Natural killer cell treated with Interleukin-12 subunit alpha and Interleukin-12 subunit beta and Interleukin-15 and Interleukin-18, amount 100 ng/mL, for 72 hours (primary cell): ENCODE data around the gene DCLRE1C. TPM values are rescaled to one million over a fixed set of nuclear protein-coding genes. Genes with fewer than 3 reads are reported as not detected.
"Not testable (repeated sequence)": the region's sequence is repeated elsewhere in the genome, so short reads cannot be mapped to it uniquely, and the experiment has no call there.

Experiments
- ATAC-seq, 2 donors: fragments of 150-1000 bp; cut with Tn5 transposase in 1 of 2; sonication (Bioruptor Pico), chemical (Tn5 transposase) in 1 of 2; 2 replicates each; pipeline ENCODE4 v1.10.0; 2021
- DNase-seq: peaks from one replicate; pipeline ENCODE4 v3.0.0; 2022; ENCODE audit warnings: low spot score
- H3K27ac Mint-ChIP-seq, 2 donors: 1 replicate in 1 of 2; 2 replicates in 1 of 2; pipeline ENCODE4 v1.8.0; 2022; ENCODE audit warnings: mixed read lengths in 2 of 2, mild to moderate bottlenecking in 1 of 2, moderate library complexity in 1 of 2
- H3K27me3 Mint-ChIP-seq, 2 donors: 1 replicate in 1 of 2; 2 replicates in 1 of 2; pipeline ENCODE4 v1.8.0; 2022; ENCODE audit warnings: mixed read lengths in 2 of 2
- H3K36me3 Mint-ChIP-seq: one replicate; pipeline ENCODE4 v1.8.0; 2022; ENCODE audit warnings: mixed read lengths
- H3K4me1 Mint-ChIP-seq, 2 donors: 1 replicate in 1 of 2; 2 replicates in 1 of 2; pipeline ENCODE4 v1.8.0; 2022; ENCODE audit warnings: low read depth in 2 of 2, mixed read lengths in 2 of 2, mild to moderate bottlenecking in 1 of 2
- H3K4me3 Mint-ChIP-seq: one replicate; pipeline ENCODE4 v1.8.0; 2022; ENCODE audit warnings: mixed read lengths
- H3K9me3 Mint-ChIP-seq: 2 replicates; pipeline ENCODE4 v1.8.0; 2022; ENCODE audit warnings: mixed read lengths
- total RNA-seq, 2 donors: library from RNA; stranded (reverse); gene quantifications; one replicate each; pipeline ENCODE4 v1.2.3, GENCODE V29; 2022

Gene DCLRE1C
- total RNA-seq, 2 donors from 2014 or later: 24.8 to 37.3 TPM

DNA sequence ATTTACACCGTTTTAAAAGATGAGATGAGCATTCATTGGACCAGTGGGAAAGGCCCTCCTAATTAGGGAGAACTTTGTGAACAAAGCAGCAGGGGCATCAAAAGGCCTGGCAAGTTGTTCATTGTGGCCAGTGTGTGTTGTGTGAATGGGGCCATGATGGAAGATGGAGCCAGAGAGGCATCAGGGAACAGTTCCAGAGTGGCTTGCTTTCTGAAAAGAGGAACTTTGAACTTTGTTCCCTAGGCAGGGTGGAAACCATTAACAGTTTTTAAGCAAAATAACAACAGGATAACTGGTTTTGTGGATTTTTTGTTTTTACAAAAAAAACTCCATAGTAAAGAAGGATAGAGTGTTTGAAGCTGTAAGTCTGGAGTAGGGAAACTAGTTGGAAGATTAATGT, 62.7 kb downstream of the DCLRE1C start:
- ATAC-seq (no peak), DNase-seq (no peak)
- no peaks in the 10 kb centered on the region for H3K27me3 Mint-ChIP-seq
- peaks cover 0 to 5% of the 10 kb centered on the region in 2 donors for H3K4me1 Mint-ChIP-seq
- no peak overlapping the region for H3K4me3 Mint-ChIP-seq
- H3K27ac Mint-ChIP-seq: no peak overlapping the region
- H3K36me3 Mint-ChIP-seq: no peaks in the 10 kb centered on the region
- H3K9me3 Mint-ChIP-seq: no peaks in the 10 kb centered on the region

DNA sequence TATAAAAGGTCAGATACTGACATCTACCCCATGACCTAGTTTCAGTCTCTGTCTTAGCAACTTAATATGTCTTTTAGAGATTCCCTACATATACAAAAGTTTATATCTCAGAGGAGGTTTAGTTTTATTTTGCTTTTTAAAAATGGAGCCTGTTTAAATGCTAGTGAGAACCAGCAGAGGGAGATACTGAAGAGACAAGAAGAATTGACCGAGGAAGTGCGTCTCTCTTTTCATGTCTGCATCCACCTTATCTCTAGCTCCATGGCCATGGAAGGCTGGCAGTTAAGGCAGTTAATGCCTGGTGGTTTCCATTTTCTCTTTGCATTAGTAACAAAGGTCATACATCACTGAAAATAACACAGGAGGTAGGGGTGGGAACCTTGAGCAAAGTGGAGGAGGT, 64.6 kb downstream of the DCLRE1C start:
- Mint-ChIP-seq H3K4me3 (no peak overlapping the region), H3K27ac (no peak overlapping the region), H3K4me1 (peaks cover 0 to 5% of the 10 kb centered on the region in 2 donors), H3K9me3 (no peaks in the 10 kb centered on the region), H3K27me3 (no peaks in the 10 kb centered on the region), H3K36me3 (no peaks in the 10 kb centered on the region)
- ATAC-seq: no peak
- no peak for DNase-seq

DNA sequence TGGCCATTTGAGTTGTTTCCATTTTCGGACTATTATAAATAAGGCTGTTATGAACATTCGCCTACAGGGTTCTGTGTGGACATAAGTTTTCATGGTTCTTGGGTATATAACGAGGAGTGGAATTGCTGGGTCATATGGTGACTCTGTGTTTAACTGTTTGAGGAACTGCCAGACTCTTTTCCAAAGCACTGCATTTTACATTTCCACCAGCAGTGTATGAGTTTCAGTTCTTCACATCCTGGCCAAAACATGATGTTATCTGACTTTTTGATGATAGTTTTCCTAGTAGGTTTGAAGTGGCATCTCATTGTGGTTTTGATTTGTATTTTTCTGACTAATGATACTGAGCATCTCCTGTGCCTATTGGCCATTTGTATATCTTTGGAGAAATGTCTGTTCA, 69.8 kb downstream of the DCLRE1C start:
- H3K4me1 Mint-ChIP-seq: peaks cover 3 to 9% of the 10 kb centered on the region in 2 donors
- ATAC-seq: no peak
- no peak overlapping the region for H3K4me3 Mint-ChIP-seq
- no peak for DNase-seq
- no peaks in the 10 kb centered on the region for H3K9me3 Mint-ChIP-seq
- no peak overlapping the region for H3K27ac Mint-ChIP-seq
- H3K27me3 Mint-ChIP-seq: no peaks in the 10 kb centered on the region
- H3K36me3 Mint-ChIP-seq: no peaks in the 10 kb centered on the region

DNA sequence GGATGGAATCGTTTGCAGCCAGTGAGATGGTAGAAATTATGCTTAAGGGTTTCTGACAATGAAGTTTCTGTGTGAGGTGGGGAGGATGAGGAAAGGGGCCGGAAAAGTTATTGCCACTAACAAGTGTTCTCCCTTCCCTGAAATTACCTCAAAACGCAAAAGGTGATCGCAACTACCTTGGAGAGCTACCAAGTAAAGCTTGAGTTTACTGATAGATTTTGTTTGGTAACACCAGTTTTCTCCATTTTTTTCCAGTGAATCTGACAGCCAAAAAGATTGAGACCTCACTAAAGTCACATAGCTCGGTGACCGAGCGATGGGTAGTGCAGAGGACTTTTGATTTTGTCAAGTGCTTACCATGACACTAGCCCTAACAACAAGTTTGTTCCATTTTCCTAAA, 73.7 kb downstream of the DCLRE1C start:
- no peaks in the 10 kb centered on the region for H3K36me3 Mint-ChIP-seq
- H3K9me3 Mint-ChIP-seq: no peaks in the 10 kb centered on the region
- no peaks in the 10 kb centered on the region for H3K27me3 Mint-ChIP-seq
- peak overlapping the region; percentile 84 to 91 for H3K27ac Mint-ChIP-seq
- no peak for ATAC-seq
- H3K4me3 Mint-ChIP-seq: peak overlapping the region; percentile 95
- DNase-seq: no peak
- H3K4me1 Mint-ChIP-seq: peaks cover 14 to 28% of the 10 kb centered on the region in 2 donors

DNA sequence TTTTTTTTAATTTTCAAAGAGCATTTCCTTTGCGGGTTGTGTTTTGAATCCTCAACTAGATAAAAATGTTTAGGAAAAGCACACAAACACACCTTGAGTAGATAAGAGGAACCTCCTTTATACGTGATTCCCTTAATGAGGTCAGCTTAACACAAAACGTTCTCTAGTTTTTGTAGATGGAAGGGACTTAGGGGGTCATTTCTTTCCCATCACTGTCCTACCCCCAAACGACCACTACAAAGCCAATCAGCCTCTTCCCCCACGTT, 74.0 kb downstream of the DCLRE1C start:
- Mint-ChIP-seq H3K27me3 (no peaks in the 10 kb centered on the region), H3K36me3 (no peaks in the 10 kb centered on the region), H3K27ac (peak overlapping the region; percentile 84 to 91), H3K4me1 (peaks cover 14 to 28% of the 10 kb centered on the region in 2 donors), H3K9me3 (no peaks in the 10 kb centered on the region), H3K4me3 (peak overlapping the region; percentile 95)
- DNase-seq (no peak), ATAC-seq (no peak)

DNA sequence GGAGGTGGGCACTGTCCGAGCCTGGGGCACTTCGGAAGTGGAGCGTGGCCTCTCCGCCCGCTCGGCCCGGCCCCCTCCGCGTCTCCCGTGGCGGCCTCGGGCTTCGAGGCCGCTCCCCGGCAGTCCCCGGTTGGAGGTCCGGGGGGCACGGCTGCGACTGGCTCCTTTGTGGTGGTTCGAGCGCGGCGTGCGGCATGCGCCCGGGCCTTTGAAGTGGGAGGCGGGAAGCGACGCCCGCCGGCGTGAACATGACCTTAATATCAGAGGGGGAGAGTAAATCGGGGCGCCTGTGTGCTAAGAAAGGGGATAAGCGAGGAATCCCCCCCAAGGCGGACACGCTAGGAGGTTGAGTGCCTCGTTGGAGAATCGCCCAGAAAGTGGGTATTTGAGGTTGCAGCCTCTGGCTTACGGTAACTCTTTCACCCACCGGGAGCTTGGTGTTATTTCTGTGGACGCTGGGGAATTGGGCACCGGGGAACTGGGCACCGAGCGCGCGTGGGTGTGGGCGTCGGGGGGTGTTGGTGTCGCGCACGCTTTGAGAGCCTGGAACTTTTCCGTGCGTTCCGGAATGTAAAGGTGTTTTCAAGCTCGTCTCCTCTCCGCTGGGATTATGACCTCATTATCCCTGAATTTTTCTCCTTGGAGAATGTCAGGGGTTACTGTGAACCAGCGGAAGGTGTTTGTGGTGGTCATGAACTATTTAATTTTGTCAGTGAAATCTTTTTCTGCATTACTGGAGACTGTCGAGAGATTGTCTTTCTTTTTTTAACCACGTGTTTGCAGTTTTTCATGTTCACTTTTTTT, 74.6 kb downstream of the DCLRE1C start:
- Mint-ChIP-seq H3K36me3 (no peaks in the 10 kb centered on the region), H3K4me3 (peak overlapping the region; percentile 95), H3K27ac (peak overlapping the region; percentile 84 to 91), H3K4me1 (peaks cover 14 to 28% of the 10 kb centered on the region in 2 donors), H3K9me3 (no peaks in the 10 kb centered on the region), H3K27me3 (no peaks in the 10 kb centered on the region)
- ATAC-seq (no peak), DNase-seq (no peak)

DNA sequence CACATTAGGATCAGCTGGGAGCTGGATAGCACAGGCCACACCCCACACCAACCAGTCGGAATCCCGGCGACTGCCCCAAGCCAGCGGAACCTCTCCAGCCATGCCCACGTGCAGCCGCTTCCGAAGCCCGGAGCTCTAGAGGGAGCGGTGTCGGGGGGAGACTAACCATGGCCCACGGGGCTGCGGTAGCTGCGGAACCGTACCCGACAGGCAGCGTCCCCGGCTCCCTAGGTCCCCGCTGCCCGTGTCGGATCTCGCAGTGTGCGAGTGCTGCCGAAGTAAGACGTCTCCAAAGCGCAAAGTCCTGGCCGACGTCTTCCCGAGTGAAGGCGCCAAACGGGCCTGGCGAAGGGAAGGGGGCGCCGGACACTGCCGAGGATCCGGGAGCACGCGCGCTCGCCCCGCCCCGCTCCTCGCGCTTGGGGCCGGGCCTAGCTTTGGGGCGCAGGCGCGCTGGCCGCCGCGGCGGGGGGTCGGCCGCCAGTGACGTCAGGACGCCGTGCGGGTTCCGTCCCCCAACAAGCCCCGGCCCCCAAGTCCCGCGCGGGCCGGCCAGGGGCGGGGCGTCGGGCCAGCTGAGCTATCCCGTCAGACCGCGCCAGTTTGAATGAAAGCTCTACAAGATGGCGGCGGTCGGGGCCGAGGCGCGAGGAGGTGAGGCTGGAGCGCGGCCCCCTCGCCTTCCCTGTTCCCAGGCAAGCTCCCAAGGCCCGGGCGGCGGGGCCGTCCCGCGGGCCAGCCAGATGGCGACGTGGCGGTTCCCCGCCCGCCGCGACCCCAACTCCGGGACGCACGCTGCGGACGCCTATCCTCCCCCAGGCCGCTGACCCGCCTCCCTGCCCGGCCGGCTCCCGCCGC, 75.4 kb downstream of the DCLRE1C start, which contains the start of gene SUV39H2:
Gene SUV39H2, plus strand, starts transcription at position 601 of the 858 bp plus-strand sequence. Its CDS starts 23 bp downstream, at position 624.
- Mint-ChIP-seq H3K4me1 (peaks cover 14 to 28% of the 10 kb centered on the region in 2 donors), H3K9me3 (no peaks in the 10 kb centered on the region), H3K36me3 (no peaks in the 10 kb centered on the region), H3K4me3 (peak within 1 kb of the TSS; percentile 95), H3K27me3 (no peaks in the 10 kb centered on the region), H3K27ac (peak within 1 kb of the TSS; percentile 84 to 91)
- peak; percentile 96 for DNase-seq
- ATAC-seq: peak; percentile 97 to 99

DNA sequence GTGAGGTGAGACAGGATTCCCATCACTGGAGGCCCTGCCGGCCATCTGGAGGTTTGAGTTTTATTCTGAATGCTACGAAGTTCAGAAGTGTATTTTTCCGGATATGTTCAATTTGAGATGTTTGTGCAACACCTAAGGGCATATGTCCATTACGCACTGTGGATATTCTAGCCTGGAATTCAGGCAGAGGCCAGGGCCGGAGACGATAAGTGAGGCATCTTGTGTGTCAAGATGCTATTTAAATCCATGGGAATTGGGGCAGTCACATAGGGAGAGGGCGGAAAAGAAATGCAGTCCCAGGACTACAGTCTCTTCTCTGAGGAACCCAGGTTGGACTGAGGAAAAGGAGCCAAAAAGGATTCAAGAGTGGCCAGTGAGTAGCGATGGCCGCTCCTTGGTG, 77.1 kb downstream of the DCLRE1C start:
- DNase-seq (no peak), ATAC-seq (no peak)
- Mint-ChIP-seq H3K27me3 (no peaks in the 10 kb centered on the region), H3K27ac (peak overlapping the region; percentile 73 to 86), H3K4me3 (peak overlapping the region; percentile 95), H3K9me3 (no peaks in the 10 kb centered on the region), H3K4me1 (peaks cover 14 to 28% of the 10 kb centered on the region in 2 donors), H3K36me3 (no peaks in the 10 kb centered on the region)

DNA sequence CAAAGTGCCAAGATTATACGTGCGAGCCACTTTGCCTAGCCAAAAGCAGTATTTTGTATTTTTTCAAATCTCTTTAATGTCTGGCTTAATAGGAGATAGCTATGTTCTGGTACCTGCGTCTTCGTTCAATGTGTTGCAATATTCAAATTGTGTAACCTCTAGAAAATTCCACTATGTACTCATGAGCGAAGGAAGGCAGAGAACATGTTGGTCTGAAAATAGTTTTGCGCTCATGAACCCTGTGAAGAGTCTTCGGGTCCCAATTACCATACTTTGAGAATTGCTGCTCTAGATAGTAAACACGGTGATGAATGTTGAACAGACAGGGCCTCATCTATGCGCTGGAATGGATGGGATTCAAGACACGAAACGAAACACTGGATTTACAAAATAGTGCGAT, 78.0 kb downstream of the DCLRE1C start:
- ATAC-seq: no peak
- no peaks in the 10 kb centered on the region for H3K27me3 Mint-ChIP-seq
- H3K4me3 Mint-ChIP-seq: peak overlapping the region; percentile 95
- H3K4me1 Mint-ChIP-seq: peaks cover 14 to 28% of the 10 kb centered on the region in 2 donors
- H3K36me3 Mint-ChIP-seq: no peaks in the 10 kb centered on the region
- H3K9me3 Mint-ChIP-seq: no peaks in the 10 kb centered on the region
- DNase-seq: no peak
- peak overlapping the region in 1 of 2 donors; percentile 13 for H3K27ac Mint-ChIP-seq

DNA sequence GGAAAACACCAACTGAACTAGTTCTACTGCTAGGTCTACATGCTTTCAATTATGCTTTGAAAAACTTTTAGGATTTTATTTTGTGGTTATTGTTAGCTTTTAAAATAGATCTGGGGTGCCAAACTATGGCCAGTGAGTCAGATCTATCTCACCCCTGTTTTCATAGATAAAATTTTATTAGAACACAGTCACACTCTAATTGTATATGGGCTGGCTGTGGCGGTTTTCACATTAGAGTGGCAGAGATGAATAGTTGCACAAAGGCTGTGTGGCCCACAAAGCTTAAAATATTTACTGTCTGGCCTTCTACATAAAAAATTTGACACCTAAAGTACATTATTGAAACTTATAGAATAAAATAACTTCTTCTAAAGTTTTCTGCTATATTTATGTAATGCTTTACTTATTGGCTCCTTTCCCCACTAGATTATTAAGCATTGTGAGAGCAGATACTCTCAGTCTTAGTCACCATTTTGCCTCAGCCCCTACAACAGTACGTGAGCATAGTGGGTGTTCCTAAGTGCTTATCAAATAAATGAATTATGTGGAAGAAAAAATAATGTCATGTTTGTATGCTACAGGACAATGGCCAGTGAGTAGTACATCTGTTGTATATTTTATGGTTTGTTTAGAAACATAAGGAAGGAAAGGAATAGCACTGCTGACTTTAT, 80.7 kb downstream of the DCLRE1C start:
- Mint-ChIP-seq H3K4me3 (no peak overlapping the region), H3K27me3 (no peaks in the 10 kb centered on the region), H3K27ac (no peak overlapping the region), H3K36me3 (peaks cover 6% of the 10 kb centered on the region), H3K9me3 (no peaks in the 10 kb centered on the region), H3K4me1 (peaks cover 11 to 19% of the 10 kb centered on the region in 2 donors)
- DNase-seq: no peak
- no peak for ATAC-seq

DNA sequence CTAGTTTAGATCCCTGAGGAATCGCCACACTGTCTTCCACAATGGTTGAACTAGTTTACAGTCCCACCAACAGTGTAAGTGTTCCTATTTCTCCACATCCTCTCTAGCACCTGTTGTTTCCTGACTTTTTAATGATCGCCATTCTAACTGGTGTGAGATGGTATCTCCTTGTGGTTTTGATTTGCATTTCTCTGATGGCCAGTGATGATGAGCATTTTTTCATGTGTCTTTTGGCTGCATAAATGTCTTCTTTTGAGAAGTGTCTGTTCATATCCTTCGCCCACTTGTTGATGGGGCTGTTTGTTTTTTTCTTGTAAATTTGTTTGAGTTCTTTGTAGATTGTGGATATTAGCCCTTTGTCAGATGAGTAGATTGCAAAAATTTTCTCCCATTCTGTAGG, 89.0 kb downstream of the DCLRE1C start:
- not testable (repeated sequence) for H3K27me3 Mint-ChIP-seq, H3K9me3 Mint-ChIP-seq, H3K36me3 Mint-ChIP-seq, H3K4me3 Mint-ChIP-seq, H3K27ac Mint-ChIP-seq, H3K4me1 Mint-ChIP-seq, ATAC-seq, DNase-seq

DNA sequence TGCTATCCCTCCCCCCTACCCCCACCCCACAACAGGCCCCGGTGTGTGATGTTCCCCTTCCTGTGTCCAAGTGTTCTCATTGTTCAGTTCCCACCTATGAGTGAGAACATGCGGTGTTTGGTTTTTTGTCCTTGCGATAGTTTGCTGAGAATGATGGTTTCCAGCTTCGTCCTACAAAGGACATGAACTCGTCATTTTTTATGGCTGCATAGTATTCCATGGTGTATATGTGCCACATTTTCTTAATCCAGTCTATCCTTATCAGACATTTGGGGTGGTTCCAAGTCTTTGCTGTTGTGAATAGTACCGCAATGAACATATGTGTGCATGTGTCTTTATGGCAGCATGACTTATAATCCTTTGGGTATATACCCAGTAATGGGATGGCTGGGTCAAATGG, 89.4 kb downstream of the DCLRE1C start:
- DNase-seq, H3K36me3 Mint-ChIP-seq, H3K27ac Mint-ChIP-seq, H3K4me1 Mint-ChIP-seq, H3K4me3 Mint-ChIP-seq, H3K27me3 Mint-ChIP-seq, H3K9me3 Mint-ChIP-seq, ATAC-seq: not testable (repeated sequence)

DNA sequence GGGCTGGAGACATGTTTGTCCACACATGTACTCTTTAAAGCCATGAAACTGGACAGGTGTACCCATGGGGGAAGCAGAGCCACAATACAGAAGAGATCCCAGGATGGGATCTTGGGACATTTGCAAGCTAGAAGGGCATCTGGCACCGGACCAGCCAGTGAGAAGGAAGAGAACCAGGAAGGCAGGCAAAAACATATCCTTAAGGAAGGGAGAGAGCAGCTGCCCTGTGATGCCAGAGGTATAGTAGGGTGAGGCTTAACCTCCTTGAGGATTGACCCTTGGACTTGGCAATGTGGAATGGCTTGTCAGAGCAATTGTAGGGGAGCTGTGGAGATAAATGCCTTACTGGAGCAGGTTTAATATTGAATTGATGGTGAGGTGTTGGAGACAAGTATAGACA, 93.1 kb downstream of the DCLRE1C start:
- DNase-seq (no peak), ATAC-seq (no peak)
- Mint-ChIP-seq H3K4me1 (peaks cover 0 to 9% of the 10 kb centered on the region in 2 donors), H3K27me3 (no peaks in the 10 kb centered on the region), H3K27ac (peak overlapping the region in 1 of 2 donors; percentile 44), H3K4me3 (no peak overlapping the region), H3K9me3 (no peaks in the 10 kb centered on the region), H3K36me3 (peaks cover 2% of the 10 kb centered on the region)

DNA sequence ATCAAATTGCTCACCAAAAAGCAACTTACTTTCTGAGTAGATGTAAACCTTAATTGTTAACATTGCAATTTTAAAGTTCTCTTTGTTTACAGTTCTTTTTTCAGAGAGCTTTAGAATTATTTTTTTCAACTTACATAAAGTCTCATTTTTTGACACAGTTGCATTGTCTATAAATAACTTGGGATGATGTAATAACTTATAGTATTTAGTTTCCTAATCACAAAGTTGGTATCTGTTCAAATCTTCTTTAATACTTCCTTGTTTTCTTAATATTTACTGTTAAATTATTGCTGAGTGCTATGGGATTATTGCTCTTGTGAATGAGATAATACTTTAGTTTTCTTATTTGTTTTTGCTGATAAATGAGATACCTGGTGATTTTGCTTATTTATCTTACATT, 94.1 kb downstream of the DCLRE1C start:
- Mint-ChIP-seq H3K4me1 (peaks cover 0 to 9% of the 10 kb centered on the region in 2 donors), H3K27ac (no peak overlapping the region), H3K36me3 (peaks cover 6% of the 10 kb centered on the region), H3K4me3 (no peak overlapping the region), H3K9me3 (no peaks in the 10 kb centered on the region), H3K27me3 (no peaks in the 10 kb centered on the region)
- DNase-seq (no peak), ATAC-seq (no peak)
